ENCODE results near the gene SLC5A1. TPM values are rescaled to one million over a fixed set of nuclear protein-coding genes. Genes with fewer than 3 reads are reported as not detected.

Gene SLC5A1
- total and polyA plus RNA-seq, 2 donors: 0.05 TPM; not detected in 1

- Histone ChIP-seq H3K4me3 (ENCODE audit: low read depth, low read length) (no peak overlapping the region), H3K4me1 (ENCODE audit: insufficient read depth) (no peaks in the 10 kb centered on the region), H3K36me3 (ENCODE audit: insufficient read depth) (no peaks in the 10 kb centered on the region), H3K27ac (ENCODE audit: low read depth) (no peak overlapping the region)
- DNase-seq (ENCODE audit: extremely low spot score): no peak
- 84% methylated on average over 5 of the region's 5 CpGs for WGBS
Observed at GRCh38 chr22:32031466-32031865, 11.6 kb upstream of the SLC5A1 start.

- no peak for DNase-seq (ENCODE audit: extremely low spot score)
- no peaks in the 10 kb centered on the region for H3K4me1 ChIP-seq (ENCODE audit: insufficient read depth)
- WGBS: 61% methylated on average over 5 of the region's 5 CpGs
Observed at GRCh38 chr22:32034275-32034674, 8.8 kb upstream of the SLC5A1 start.

GRCh38 chr22:32037236-32037635, 5.8 kb upstream of the SLC5A1 start:
- no peak overlapping the region for H3K27ac ChIP-seq (ENCODE audit: low read depth)
- no peak for DNase-seq (ENCODE audit: extremely low spot score)
- no peak overlapping the region for H3K4me3 ChIP-seq (ENCODE audit: low read depth, low read length)
- no peaks in the 10 kb centered on the region for H3K4me1 ChIP-seq (ENCODE audit: insufficient read depth)
- WGBS: 65% methylated on average over 6 of the region's 6 CpGs
- no peaks in the 10 kb centered on the region for H3K36me3 ChIP-seq (ENCODE audit: insufficient read depth)

More at GRCh38 chr22:32034275-32034674, 8.8 kb upstream of the SLC5A1 start:
- Histone ChIP-seq H3K36me3 (ENCODE audit: insufficient read depth) (no peaks in the 10 kb centered on the region), H3K4me3 (ENCODE audit: low read depth, low read length) (no peak overlapping the region), H3K27ac (ENCODE audit: low read depth) (no peak overlapping the region)

- Histone ChIP-seq H3K4me3 (ENCODE audit: low read depth, low read length) (no peak overlapping the region), H3K27ac (ENCODE audit: low read depth) (no peak overlapping the region), H3K36me3 (ENCODE audit: insufficient read depth) (no peaks in the 10 kb centered on the region), H3K4me1 (ENCODE audit: insufficient read depth) (no peaks in the 10 kb centered on the region)
- DNase-seq (ENCODE audit: extremely low spot score): no peak
- 9% methylated on average over 3 of the region's 3 CpGs for WGBS
Observed at GRCh38 chr22:32040324-32040904, 2.6 kb upstream of the SLC5A1 start.

GRCh38 chr22:32043391-32043790, 330 bp downstream of the SLC5A1 start:
- no peak overlapping the region for H3K4me3 ChIP-seq (ENCODE audit: low read depth, low read length)
- no peaks in the 10 kb centered on the region for H3K4me1 ChIP-seq (ENCODE audit: insufficient read depth)
- no peak overlapping the region for H3K27ac ChIP-seq (ENCODE audit: low read depth)
- no peak for DNase-seq (ENCODE audit: extremely low spot score)
- no peaks in the 10 kb centered on the region for H3K36me3 ChIP-seq (ENCODE audit: insufficient read depth)
- 60% methylated on average over 9 of the region's 9 CpGs for WGBS

GRCh38 chr22:32044477-32044876, 1.4 kb downstream of the SLC5A1 start:
- WGBS: 81% methylated on average over 1 of the region's 1 CpG
- Histone ChIP-seq H3K36me3 (ENCODE audit: insufficient read depth) (no peaks in the 10 kb centered on the region), H3K4me1 (ENCODE audit: insufficient read depth) (no peaks in the 10 kb centered on the region), H3K4me3 (ENCODE audit: low read depth, low read length) (no peak overlapping the region), H3K27ac (ENCODE audit: low read depth) (no peak overlapping the region)
- no peak for DNase-seq (ENCODE audit: extremely low spot score)

GRCh38 chr22:32044913-32045312, 1.9 kb downstream of the SLC5A1 start:
- Histone ChIP-seq H3K4me1 (ENCODE audit: insufficient read depth) (no peaks in the 10 kb centered on the region), H3K36me3 (ENCODE audit: insufficient read depth) (no peaks in the 10 kb centered on the region), H3K4me3 (ENCODE audit: low read depth, low read length) (no peak overlapping the region), H3K27ac (ENCODE audit: low read depth) (no peak overlapping the region)
- 33% methylated on average over 3 of the region's 3 CpGs for WGBS
- DNase-seq (ENCODE audit: extremely low spot score): no peak

GRCh38 chr22:32048069-32048468, 5.0 kb downstream of the SLC5A1 start:
- Histone ChIP-seq H3K4me1 (ENCODE audit: insufficient read depth) (no peaks in the 10 kb centered on the region), H3K36me3 (ENCODE audit: insufficient read depth) (no peaks in the 10 kb centered on the region), H3K4me3 (ENCODE audit: low read depth, low read length) (no peak overlapping the region), H3K27ac (ENCODE audit: low read depth) (no peak overlapping the region)
- no peak for DNase-seq (ENCODE audit: extremely low spot score)
- 41% methylated on average over 2 of the region's 2 CpGs for WGBS

- no peak overlapping the region for H3K4me3 ChIP-seq (ENCODE audit: low read depth, low read length)
- WGBS: 45% methylated on average over 5 of the region's 5 CpGs
Observed at GRCh38 chr22:32050678-32051515, 7.8 kb downstream of the SLC5A1 start.

GRCh38 chr22:32052244-32052643, 9.2 kb downstream of the SLC5A1 start:
- no peaks in the 10 kb centered on the region for H3K36me3 ChIP-seq (ENCODE audit: insufficient read depth)

More at GRCh38 chr22:32050678-32051515, 7.8 kb downstream of the SLC5A1 start:
- DNase-seq (ENCODE audit: extremely low spot score): peak; percentile 31
- H3K36me3 ChIP-seq (ENCODE audit: insufficient read depth): no peaks in the 10 kb centered on the region
- H3K4me1 ChIP-seq (ENCODE audit: insufficient read depth): no peaks in the 10 kb centered on the region
- H3K27ac ChIP-seq (ENCODE audit: low read depth): no peak overlapping the region

GRCh38 chr22:32052936-32053791, 10.1 kb downstream of the SLC5A1 start:
- Histone ChIP-seq H3K27ac (ENCODE audit: low read depth) (no peak overlapping the region), H3K4me3 (ENCODE audit: low read depth, low read length) (no peak overlapping the region), H3K36me3 (ENCODE audit: insufficient read depth) (no peaks in the 10 kb centered on the region), H3K4me1 (ENCODE audit: insufficient read depth) (no peaks in the 10 kb centered on the region)
- DNase-seq (ENCODE audit: extremely low spot score): no peak
- 78% methylated on average over 5 of the region's 5 CpGs for WGBS

More at GRCh38 chr22:32052244-32052643, 9.2 kb downstream of the SLC5A1 start:
- DNase-seq (ENCODE audit: extremely low spot score): no peak
- H3K4me3 ChIP-seq (ENCODE audit: low read depth, low read length): no peak overlapping the region
- H3K27ac ChIP-seq (ENCODE audit: low read depth): no peak overlapping the region
- WGBS: 86% methylated on average over 2 of the region's 2 CpGs
- H3K4me1 ChIP-seq (ENCODE audit: insufficient read depth): no peaks in the 10 kb centered on the region

GRCh38 chr22:32055069-32055468, 12.0 kb downstream of the SLC5A1 start:
- no peak overlapping the region for H3K27ac ChIP-seq (ENCODE audit: low read depth)
- no peaks in the 10 kb centered on the region for H3K4me1 ChIP-seq (ENCODE audit: insufficient read depth)
- no peak for DNase-seq (ENCODE audit: extremely low spot score)
- WGBS: 48% methylated on average over 2 of the region's 2 CpGs
- H3K36me3 ChIP-seq (ENCODE audit: insufficient read depth): no peaks in the 10 kb centered on the region
- no peak overlapping the region for H3K4me3 ChIP-seq (ENCODE audit: low read depth, low read length)

- H3K4me3 ChIP-seq (ENCODE audit: low read depth, low read length): no peak overlapping the region
- no peak for DNase-seq (ENCODE audit: extremely low spot score)
- 52% methylated on average over 3 of the region's 3 CpGs for WGBS
- no peaks in the 10 kb centered on the region for H3K4me1 ChIP-seq (ENCODE audit: insufficient read depth)
- H3K36me3 ChIP-seq (ENCODE audit: insufficient read depth): no peaks in the 10 kb centered on the region
- no peak overlapping the region for H3K27ac ChIP-seq (ENCODE audit: low read depth)
Observed at GRCh38 chr22:32058656-32059260, 15.7 kb downstream of the SLC5A1 start.
